ENCODE measurements around the gene CLPTM1L.

Gene CLPTM1L

GRCh38 chr5:1270933-1271914, 73.7 kb downstream of the CLPTM1L start:
- H3K27me3 ChIP-seq (ENCODE audit: low read depth, low read length) = no peaks in the 10 kb centered on the region
- no peaks in the 10 kb centered on the region for H3K36me3 ChIP-seq (ENCODE audit: control insufficient read depth in 1 of 2, insufficient read depth in 2 of 2, low read length in 2 of 2)
- H3K27ac ChIP-seq (ENCODE audit: low read length) = no peak overlapping the region
- H3K9me3 ChIP-seq (ENCODE audit: control insufficient read depth in 1 of 2, low read length in 2 of 2) = peaks cover 0 to 2% of the 10 kb centered on the region in 2 donors
- H3K4me3 ChIP-seq (ENCODE audit: low read depth in 1 of 2, low read length in 2 of 2) = no peak overlapping the region
- no peaks in the 10 kb centered on the region for H3K4me1 ChIP-seq (ENCODE audit: control insufficient read depth in 1 of 2, insufficient read depth in 2 of 2, low read length in 2 of 2)

DNA sequence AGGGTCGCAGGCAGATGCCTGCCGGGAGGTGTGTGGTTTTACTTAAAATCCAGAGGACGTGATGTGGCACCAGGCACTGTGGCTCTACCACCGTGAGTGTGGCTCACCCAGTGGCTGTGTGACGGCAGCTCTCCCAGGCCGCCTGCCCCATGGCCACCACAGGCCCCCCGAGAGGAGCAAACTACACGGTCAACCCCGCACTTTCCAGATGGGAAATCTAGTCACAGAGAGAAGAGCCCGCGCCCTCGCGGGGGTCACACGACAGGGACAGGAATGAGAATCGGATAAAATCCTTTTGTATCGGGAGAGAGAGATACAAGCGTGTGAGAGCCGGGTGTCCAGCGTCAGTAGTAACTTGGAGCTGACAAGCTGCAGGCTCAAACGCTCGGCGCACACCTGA, 74.5 kb downstream of the CLPTM1L start:
- Histone ChIP-seq H3K27ac (ENCODE audit: low read length) (no peak overlapping the region), H3K36me3 (ENCODE audit: control insufficient read depth in 1 of 2, insufficient read depth in 2 of 2, low read length in 2 of 2) (no peaks in the 10 kb centered on the region), H3K4me3 (ENCODE audit: low read depth in 1 of 2, low read length in 2 of 2) (no peak overlapping the region), H3K4me1 (ENCODE audit: control insufficient read depth in 1 of 2, insufficient read depth in 2 of 2, low read length in 2 of 2) (no peaks in the 10 kb centered on the region), H3K27me3 (ENCODE audit: low read depth, low read length) (no peaks in the 10 kb centered on the region), H3K9me3 (ENCODE audit: control insufficient read depth in 1 of 2, low read length in 2 of 2) (peaks cover 0 to 2% of the 10 kb centered on the region in 2 donors)

GRCh38 chr5:1268666-1269065, 76.2 kb downstream of the CLPTM1L start:
- H3K9me3 ChIP-seq (ENCODE audit: control insufficient read depth in 1 of 2, low read length in 2 of 2) = peaks cover 0 to 5% of the 10 kb centered on the region in 2 donors
- H3K4me1 ChIP-seq (ENCODE audit: control insufficient read depth in 1 of 2, insufficient read depth in 2 of 2, low read length in 2 of 2) = no peaks in the 10 kb centered on the region
- H3K27me3 ChIP-seq (ENCODE audit: low read depth, low read length) = no peaks in the 10 kb centered on the region
- H3K4me3 ChIP-seq (ENCODE audit: low read depth in 1 of 2, low read length in 2 of 2) = no peak overlapping the region
- H3K27ac ChIP-seq (ENCODE audit: low read length) = no peak overlapping the region
- H3K36me3 ChIP-seq (ENCODE audit: control insufficient read depth in 1 of 2, insufficient read depth in 2 of 2, low read length in 2 of 2) = no peaks in the 10 kb centered on the region

- peaks cover 0 to 5% of the 10 kb centered on the region in 2 donors for H3K9me3 ChIP-seq (ENCODE audit: control insufficient read depth in 1 of 2, low read length in 2 of 2)
- H3K36me3 ChIP-seq (ENCODE audit: control insufficient read depth in 1 of 2, insufficient read depth in 2 of 2, low read length in 2 of 2) = no peaks in the 10 kb centered on the region
- no peak overlapping the region for H3K4me3 ChIP-seq (ENCODE audit: low read depth in 1 of 2, low read length in 2 of 2)
- no peaks in the 10 kb centered on the region for H3K4me1 ChIP-seq (ENCODE audit: control insufficient read depth in 1 of 2, insufficient read depth in 2 of 2, low read length in 2 of 2)
- H3K27me3 ChIP-seq (ENCODE audit: low read depth, low read length) = no peaks in the 10 kb centered on the region
- H3K27ac ChIP-seq (ENCODE audit: low read length) = no peak overlapping the region
Measured at GRCh38 chr5:1268056-1268455, 76.8 kb downstream of the CLPTM1L start.

All from muscle layer of duodenum (tissue), 2 donors.